B cell (primary cell): Measurements from ENCODE around the gene GAREM1.

ENCODE experiments used
- CTCF ChIP-seq: fragments of 200-600 bp; IDR thresholded peaks from one replicate; pipeline ENCODE4 v1.8.0; 2022; ENCODE audit warnings: antibody characterized with exemption, mild to moderate bottlenecking
- EZH2 ChIP-seq: IDR thresholded peaks from 2 replicates; pipeline ENCODE4 v1.6.1; 2012; ENCODE audit warnings: borderline replicate concordance, low read depth, mild to moderate bottlenecking, moderate library complexity, low read length; ENCODE audit not compliant: insufficient read depth, poor library complexity, severe bottlenecking

GRCh38 chr18:32439802-32440201, 30.9 kb downstream of the GAREM1 start:
- TF ChIP-seq CTCF = no peak
- TF ChIP-seq EZH2 = no peak
